Femur (tissue), 1 donor: ENCODE measurements around the gene BIRC6.
"Not testable (repeated sequence)": the region's sequence is repeated elsewhere in the genome, so short reads cannot be mapped to it uniquely, and the experiment has no call there.

ENCODE experiments used
- DNase-seq: peaks from one replicate; pipeline ENCODE4 v3.0.0-alpha.2; 2017

BIRC6 gene

GRCh38 chr2:32622570-32623310, 265.9 kb downstream of the BIRC6 start:
- DNase-seq: no peak

DNA sequence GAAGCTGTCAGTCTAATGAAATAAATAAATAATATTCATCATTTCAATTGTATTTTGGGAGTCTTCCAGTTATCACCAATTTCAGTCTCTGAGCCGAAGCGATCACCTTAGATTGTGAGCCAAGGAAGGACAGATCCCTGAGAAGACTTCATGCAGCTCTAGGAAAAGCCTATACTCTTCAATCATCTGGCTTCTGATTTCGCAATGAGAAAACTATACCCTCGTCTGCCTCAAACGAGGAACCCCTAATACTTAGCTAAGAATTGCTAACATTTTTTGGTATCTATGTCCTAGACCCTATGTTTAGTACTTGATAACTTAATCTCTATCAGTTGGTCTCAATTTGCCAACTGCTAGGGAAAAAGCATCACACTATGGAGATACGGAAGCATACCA, 266.5 kb downstream of the BIRC6 start:
- DNase-seq: no peak

GRCh38 chr2:32624812-32625211, 268.0 kb downstream of the BIRC6 start:
- no peak for DNase-seq

GRCh38 chr2:32626639-32627221, 269.9 kb downstream of the BIRC6 start:
- no peak for DNase-seq

DNA sequence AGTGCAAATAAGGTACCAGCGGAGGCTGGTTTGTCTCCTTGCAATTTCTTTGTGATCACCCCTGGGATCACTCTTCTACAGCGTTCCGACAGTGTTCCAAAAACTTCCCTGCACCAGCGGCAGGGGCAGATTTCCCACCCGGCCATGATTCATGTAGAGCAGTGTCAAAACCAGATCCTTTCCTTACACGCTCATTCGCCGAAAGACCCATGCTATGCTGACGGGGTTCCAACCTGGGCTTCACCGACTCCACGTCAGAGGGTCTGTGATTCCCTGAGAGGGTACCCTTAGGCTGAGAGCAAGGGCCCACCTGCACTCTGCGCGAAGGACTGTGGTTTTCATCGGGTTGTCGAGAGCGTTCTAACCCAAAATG, 270.6 kb downstream of the BIRC6 start:
- peak; percentile 58 for DNase-seq

DNA sequence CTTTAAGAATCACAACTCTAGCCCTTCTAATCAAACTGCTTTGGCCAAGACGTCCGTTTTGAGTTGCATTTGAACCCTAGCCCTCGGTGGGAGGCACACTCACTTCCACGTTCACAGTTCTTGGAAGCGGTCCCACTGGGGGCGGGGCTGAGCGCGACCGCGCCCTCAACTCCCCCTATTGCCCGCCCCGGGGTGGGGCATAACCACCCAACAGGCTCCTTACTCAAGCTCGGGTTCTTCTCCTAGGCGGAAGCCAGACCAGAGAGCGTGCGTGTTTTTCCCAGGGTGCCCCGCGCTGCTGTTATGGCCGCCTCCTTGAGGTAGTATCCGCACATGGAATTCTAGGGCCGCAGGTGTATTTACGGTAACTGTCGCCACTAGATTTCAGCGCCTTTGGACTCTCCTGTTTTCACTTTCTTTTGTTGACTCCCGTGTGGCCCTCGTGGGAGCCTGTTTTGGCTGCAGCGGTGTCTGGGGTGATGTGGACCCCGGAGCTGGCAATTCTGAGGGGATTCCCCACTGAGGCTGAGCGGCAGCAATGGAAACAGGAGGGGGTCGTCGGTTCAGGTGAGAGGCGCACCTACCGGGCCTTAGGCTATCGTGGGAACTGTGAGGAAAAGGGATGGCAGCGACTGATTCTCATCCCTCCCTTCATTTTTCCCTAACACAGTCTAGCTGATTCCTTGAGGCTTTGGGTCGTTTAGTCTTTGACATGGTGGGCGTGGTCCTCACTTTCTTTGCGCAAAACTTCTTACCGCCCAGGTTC, 271.2 kb downstream of the BIRC6 start, which contains the start of gene TTC27:
TSS of gene TTC27 (plus strand) at position 237 of the 766 bp plus-strand sequence. CDS start at position 480, 243 bp downstream.
- DNase-seq: peak; percentile 97

GRCh38 chr2:32632089-32632488, 275.3 kb downstream of the BIRC6 start:
- no peak for DNase-seq

GRCh38 chr2:32633040-32633439, 276.2 kb downstream of the BIRC6 start:
- no peak for DNase-seq

DNA sequence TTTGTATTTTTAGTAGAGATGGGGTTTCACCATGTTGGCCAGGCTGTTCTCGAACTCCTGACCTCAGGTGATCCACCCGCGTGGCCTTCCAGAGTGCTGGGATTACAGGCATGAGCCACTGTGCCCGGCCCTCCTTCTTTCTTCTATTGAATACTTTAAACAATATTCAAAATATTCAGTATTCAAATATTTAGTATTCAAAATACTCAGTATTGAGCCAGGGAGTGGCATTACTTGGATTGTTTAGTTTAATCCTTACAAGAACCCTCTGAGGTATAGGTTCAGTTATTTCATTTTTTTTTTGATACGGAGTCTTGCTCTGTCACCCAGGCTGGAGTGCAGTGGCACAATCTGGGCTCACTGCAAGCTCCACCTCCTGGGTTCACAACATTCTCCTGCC, 281.7 kb downstream of the BIRC6 start:
- DNase-seq: not testable (repeated sequence)

- no peak for DNase-seq
Measured at GRCh38 chr2:32641180-32641579, 284.4 kb downstream of the BIRC6 start.

DNA sequence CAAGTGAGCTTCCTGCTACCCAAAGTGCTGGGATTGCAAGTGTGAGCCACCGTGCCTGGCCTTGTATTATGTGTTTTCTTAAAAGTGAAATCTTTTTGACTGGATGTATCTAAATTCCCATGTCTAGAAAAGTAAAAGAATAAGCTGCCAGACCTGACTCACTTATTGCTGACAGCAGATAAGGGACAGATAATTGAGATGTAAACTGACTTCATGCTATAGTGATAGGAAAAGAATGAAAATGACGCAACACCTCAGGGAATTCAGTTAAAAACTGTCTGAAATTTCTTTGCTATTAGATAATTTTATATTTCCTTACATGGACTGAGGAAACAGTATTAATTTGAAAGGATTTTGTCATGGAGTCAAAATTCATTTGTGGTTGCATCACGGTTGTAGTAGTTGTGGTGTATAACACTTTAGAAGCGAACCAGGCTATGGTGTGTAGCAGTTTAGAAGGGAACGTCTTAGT, 290.4 kb downstream of the BIRC6 start:
- DNase-seq: no peak

- no peak for DNase-seq
Measured at GRCh38 chr2:32652555-32653209, 295.9 kb downstream of the BIRC6 start.

GRCh38 chr2:32656069-32656468, 299.2 kb downstream of the BIRC6 start:
- no peak for DNase-seq

DNA sequence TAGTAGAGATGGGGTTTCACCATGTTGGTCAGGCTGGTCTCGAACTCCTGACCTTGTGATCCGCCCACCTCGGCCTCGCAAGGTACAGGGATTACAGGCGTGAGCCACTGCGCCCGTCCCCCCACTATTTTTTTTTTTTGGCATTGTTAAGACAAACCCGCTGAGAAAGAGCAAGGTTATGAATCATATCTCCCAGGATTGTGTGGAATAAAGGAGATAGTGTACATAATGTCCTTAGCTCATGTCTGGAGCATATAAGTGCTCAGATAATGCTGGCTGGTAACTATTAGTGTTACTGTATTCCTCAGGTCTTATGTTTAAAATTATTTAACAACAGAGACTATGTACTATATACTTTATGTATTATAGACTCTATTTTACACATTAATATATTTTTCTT, 307.0 kb downstream of the BIRC6 start:
- no peak for DNase-seq

- DNase-seq: no peak
Measured at GRCh38 chr2:32666704-32667103, 309.9 kb downstream of the BIRC6 start.

DNA sequence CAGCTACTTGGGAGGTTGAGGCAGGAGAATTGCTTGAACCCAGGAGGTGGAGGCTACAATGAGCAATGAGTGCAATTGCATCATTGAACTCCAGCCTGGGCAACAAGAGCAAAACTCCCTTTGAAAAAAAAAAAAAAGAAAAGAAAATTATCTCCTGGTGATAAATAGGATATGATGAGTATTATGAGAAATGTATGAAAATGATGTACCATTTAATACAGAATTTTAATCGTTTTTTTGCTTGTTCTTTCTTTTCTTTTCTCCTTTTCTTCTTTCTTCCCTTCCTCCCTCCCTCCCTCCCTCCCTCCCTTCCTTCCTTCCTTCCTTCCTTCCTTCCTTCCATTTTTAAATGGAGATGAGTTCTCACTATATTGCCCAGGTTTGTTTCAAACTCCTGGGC, 311.4 kb downstream of the BIRC6 start:
- no peak for DNase-seq
